ENCODE data around the gene CDYL2. TPM values are rescaled to one million over a fixed set of nuclear protein-coding genes. Genes with fewer than 3 reads are reported as not detected.

The CDYL2 gene
- total and polyA plus RNA-seq, 2 donors (not counting 3 experiments of a cell fraction or from before 2014, with no cell fraction given), result 7.1 to 71.3 TPM

DNA sequence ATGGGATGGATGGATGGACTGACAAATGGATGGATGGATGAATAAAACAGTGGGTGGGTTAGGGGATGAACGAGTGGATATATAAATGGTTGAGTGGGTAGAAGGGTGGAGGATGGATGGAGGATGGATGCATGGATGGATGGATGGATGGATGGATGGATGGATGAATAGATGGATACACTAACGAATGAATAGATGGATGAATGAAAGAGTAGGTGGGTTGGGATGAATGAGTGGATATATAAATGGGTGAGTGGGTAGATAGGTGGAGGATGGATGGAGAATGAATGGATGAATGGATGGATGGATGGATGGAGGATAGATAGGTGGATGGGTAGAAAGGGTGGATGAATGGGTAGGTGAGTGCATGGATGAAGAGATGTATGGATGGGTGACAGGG lies 62.1 kb downstream of the CDYL2 start:
- H3K9me3 ChIP-seq (replicated peaks; ENCODE audit: control insufficient read depth, insufficient read depth, low read length), result no peaks in the 10 kb centered on the region
- dilution Hi-C loops (cut with MboI; ENCODE audit: extremely low pct_ligation_motif_present, low sequenced_read_pairs), result no loop called here
- CTCF ChIA-PET, result no interaction called here
- no peak overlapping the region for H3K4me3 ChIP-seq (replicated peaks in 1 of 3; ENCODE audit: insufficient read depth in 1 of 3, low read depth in 1 of 3, low read length in 3 of 3)
- H3K36me3 ChIP-seq (ENCODE audit: control insufficient read depth in 2 of 2, extremely low read depth in 1 of 2, insufficient read depth in 2 of 2, low read length in 2 of 2), result no peaks in the 10 kb centered on the region
- DNase-seq (ENCODE audit: low read depth, low spot score) (no peak), FAIRE-seq (no peak)
- TF ChIP-seq MYC (IDR thresholded peaks at IDR 0.05; ENCODE audit: low read depth, low read length) (no peak), GATA2 (IDR thresholded peaks at IDR 0.05; ENCODE audit: insufficient read depth, insufficient read length, low read depth, low read length) (no peak), EZH2 (IDR thresholded peaks at IDR 0.05; ENCODE audit: borderline replicate concordance, low read depth, low read length, severe bottlenecking) (no peak), POLR2AphosphoS5 (IDR thresholded peaks at IDR 0.05; ENCODE audit: insufficient read depth, low read depth, low read length) (no peak), FOS (IDR thresholded peaks at IDR 0.05; ENCODE audit: borderline replicate concordance, insufficient read depth, low read length) (no peak), JUN (IDR thresholded peaks at IDR 0.05; ENCODE audit: borderline replicate concordance, insufficient read depth, insufficient read length, low read depth) (no peak)
- TF ChIP-seq, protein P1, sequence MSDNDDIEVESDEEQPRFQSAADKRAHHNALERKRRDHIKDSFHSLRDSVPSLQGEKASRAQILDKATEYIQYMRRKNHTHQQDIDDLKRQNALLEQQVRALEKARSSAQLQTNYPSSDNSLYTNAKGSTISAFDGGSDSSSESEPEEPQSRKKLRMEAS (IDR thresholded peaks at IDR 0.05; ENCODE audit: insufficient read depth, insufficient read length), result no peak
- TF ChIP-seq, protein P2, sequence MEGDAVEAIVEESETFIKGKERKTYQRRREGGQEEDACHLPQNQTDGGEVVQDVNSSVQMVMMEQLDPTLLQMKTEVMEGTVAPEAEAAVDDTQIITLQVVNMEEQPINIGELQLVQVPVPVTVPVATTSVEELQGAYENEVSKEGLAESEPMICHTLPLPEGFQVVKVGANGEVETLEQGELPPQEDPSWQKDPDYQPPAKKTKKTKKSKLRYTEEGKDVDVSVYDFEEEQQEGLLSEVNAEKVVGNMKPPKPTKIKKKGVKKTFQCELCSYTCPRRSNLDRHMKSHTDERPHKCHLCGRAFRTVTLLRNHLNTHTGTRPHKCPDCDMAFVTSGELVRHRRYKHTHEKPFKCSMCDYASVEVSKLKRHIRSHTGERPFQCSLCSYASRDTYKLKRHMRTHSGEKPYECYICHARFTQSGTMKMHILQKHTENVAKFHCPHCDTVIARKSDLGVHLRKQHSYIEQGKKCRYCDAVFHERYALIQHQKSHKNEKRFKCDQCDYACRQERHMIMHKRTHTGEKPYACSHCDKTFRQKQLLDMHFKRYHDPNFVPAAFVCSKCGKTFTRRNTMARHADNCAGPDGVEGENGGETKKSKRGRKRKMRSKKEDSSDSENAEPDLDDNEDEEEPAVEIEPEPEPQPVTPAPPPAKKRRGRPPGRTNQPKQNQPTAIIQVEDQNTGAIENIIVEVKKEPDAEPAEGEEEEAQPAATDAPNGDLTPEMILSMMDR (IDR thresholded peaks at IDR 0.05; ENCODE audit: extremely low read depth in 1 of 2, insufficient read depth in 1 of 2, low read depth in 1 of 2, low read length in 2 of 2), result no peak
- H3K4me2 ChIP-seq (ENCODE audit: insufficient read depth, low read length), result no peak overlapping the region
- H3K9me1 ChIP-seq (replicated peaks; ENCODE audit: control insufficient read depth, extremely low read depth, insufficient read depth, low read length), result no peaks in the 10 kb centered on the region
- peaks cover 85% of the 10 kb centered on the region for H3K79me2 ChIP-seq (ENCODE audit: control insufficient read depth, insufficient read depth, low read length)
- POLR2A ChIA-PET, result no interaction called here
- no peak overlapping the region for H3K27ac ChIP-seq (ENCODE audit: insufficient read depth, low read depth, low read length)
- H3K4me1 ChIP-seq (ENCODE audit: control insufficient read depth, extremely low read depth, insufficient read depth, low read length), result no peaks in the 10 kb centered on the region
- H2AFZ ChIP-seq (ENCODE audit: low read depth, low read length), result no peak overlapping the region
- H3K27me3 ChIP-seq (ENCODE audit: control insufficient read depth in 2 of 2, insufficient read depth in 2 of 2, low read length in 2 of 2), result no peaks in the 10 kb centered on the region
- intact Hi-C loops (cut with micrococcal nuclease), result no loop called here
- H3K9ac ChIP-seq (replicated peaks; ENCODE audit: extremely low read depth, insufficient read depth, low read length), result no peak overlapping the region
- H4K20me1 ChIP-seq (replicated peaks; ENCODE audit: control insufficient read depth, extremely low read depth, insufficient read depth, low read length), result peaks cover 12% of the 10 kb centered on the region
- no TSS peak for BruUV-seq (replicated peaks)
